GM06990 (cell line): ENCODE measurements around the gene LRRC75B.
A peak's percentile ranks its signal among the peaks of the same experiment; 100 is the strongest.
"Not testable (repeated sequence)": the region's sequence is repeated elsewhere in the genome, so short reads cannot be mapped to it uniquely, and the experiment has no call there.

Source experiments
- DNase-seq: peaks from one replicate; pipeline ENCODE4 v3.0.0-alpha.2; 2011; ENCODE audit not compliant: insufficient read length; ENCODE audit errors: extremely low read depth
- H3K27me3 ChIP-seq: replicated peaks from 2 replicates; pipeline ENCODE4 v1.6.0; 2011; ENCODE audit warnings: low read length; ENCODE audit not compliant: control insufficient read depth, insufficient read depth
- H3K36me3 ChIP-seq: 2 replicates; pipeline ENCODE4 v1.5.1; 2011; ENCODE audit warnings: low read length; ENCODE audit not compliant: control insufficient read depth, insufficient read depth
- H3K4me3 ChIP-seq: replicated peaks from 2 replicates; pipeline ENCODE4 v1.5.1; 2011; ENCODE audit warnings: low read depth, mild to moderate bottlenecking, control low read depth, low read length
- TF ChIP-seq, protein P1 (sequence below): IDR thresholded peaks from 2 replicates; pipeline ENCODE4 v1.5.1; 2011; ENCODE audit warnings: low read length, control low read depth, mild to moderate bottlenecking, inconsistent platforms; ENCODE audit not compliant: insufficient read depth, poor library complexity, severe bottlenecking

Gene LRRC75B

DNA sequence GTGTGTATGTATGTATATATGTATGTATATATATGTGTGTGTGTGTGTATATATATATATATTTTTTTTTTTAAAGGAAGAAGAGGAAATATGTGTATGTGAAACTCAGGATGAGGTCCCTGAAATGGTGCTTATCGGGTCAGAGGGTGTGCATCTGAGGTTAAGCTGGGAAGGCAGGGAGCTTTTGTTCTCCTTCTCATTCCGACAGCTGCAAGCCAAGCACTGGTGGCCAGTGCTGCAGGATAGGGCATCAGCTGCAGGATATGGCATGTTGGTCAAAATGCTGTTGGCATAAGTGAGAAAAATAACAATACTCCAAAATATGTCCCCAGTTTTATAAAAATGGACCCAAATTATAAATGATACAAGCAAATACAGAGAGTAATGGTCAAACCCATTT, 29.6 kb downstream of the LRRC75B start:
- no peak overlapping the region for H3K4me3 ChIP-seq
- H3K27me3 ChIP-seq: no peaks in the 10 kb centered on the region
- TF ChIP-seq, protein P1, sequence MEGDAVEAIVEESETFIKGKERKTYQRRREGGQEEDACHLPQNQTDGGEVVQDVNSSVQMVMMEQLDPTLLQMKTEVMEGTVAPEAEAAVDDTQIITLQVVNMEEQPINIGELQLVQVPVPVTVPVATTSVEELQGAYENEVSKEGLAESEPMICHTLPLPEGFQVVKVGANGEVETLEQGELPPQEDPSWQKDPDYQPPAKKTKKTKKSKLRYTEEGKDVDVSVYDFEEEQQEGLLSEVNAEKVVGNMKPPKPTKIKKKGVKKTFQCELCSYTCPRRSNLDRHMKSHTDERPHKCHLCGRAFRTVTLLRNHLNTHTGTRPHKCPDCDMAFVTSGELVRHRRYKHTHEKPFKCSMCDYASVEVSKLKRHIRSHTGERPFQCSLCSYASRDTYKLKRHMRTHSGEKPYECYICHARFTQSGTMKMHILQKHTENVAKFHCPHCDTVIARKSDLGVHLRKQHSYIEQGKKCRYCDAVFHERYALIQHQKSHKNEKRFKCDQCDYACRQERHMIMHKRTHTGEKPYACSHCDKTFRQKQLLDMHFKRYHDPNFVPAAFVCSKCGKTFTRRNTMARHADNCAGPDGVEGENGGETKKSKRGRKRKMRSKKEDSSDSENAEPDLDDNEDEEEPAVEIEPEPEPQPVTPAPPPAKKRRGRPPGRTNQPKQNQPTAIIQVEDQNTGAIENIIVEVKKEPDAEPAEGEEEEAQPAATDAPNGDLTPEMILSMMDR: no peak
- H3K36me3 ChIP-seq: peaks cover 26% of the 10 kb centered on the region
- no peak for DNase-seq

DNA sequence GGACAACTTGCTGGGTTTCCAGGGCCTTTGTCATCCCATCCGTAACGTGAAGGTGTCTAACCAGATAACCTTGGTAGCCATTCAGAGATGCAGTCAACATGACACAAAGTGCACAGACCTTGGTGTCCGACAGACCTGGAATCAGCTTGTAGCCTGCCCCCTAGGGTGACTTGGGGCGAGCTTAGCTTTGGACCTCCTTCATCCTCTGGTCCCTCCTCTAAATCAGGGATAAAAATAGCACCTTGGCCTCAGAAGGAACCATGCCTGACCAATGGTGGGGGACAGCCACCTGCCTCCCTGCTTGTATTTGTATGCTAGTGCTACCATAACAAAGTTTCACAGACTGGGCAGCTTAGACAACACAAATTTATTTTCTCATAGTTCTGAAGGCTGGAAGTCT, 33.4 kb downstream of the LRRC75B start:
- Histone ChIP-seq H3K27me3 (no peaks in the 10 kb centered on the region), H3K4me3 (no peak overlapping the region), H3K36me3 (peaks cover 19% of the 10 kb centered on the region)
- no peak for DNase-seq
- TF ChIP-seq, protein P1: no peak

DNA sequence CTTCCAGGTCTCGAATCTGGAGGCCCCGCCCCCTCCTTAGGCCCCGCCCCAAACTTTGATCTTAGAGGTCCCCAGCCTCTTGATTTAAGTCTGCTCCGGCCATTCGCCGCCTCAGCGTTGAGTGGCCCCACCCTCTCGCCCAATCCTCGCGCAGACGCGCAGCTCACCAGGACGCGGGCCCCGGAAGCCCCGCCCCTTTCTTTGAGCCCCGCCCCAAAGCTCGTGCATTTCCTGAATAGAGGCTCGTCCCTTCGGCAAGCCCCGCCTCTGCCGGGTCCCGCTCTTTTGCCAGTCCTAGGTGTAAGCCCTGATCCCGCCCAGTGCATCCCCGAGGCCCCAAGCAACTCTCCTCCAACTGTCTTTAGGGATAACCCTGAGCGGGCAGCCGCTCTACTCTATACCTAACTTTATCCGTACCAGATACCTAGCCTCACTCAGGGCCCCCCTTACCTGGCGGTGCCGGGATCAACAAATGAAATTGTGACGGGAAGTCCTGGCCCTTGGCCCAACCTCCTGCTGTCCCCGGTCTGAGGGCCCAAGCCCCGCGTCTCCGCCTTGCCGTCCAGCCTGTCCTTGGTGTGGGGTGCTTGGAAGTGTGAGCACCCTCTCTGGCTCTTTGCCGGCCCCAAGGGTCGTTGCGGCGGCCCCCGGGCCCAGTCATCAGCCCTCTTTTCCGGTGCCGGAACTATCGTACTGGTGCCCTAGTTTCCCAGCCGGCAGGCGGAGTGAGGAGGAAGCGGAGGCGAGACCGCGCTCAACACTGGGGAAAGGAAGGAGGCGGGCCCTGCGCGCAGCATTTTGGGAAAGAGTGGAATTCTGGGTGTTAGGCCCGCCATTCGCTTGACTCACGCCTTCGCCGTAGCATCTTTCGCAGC, 37.5 kb downstream of the LRRC75B start, which contains the start of gene SNRPD3:
TSS of gene SNRPD3 (plus strand) at position 835 of the 875 bp plus-strand sequence. CDS start 1,676 bp downstream, outside the sequence.
- no peaks in the 10 kb centered on the region for H3K27me3 ChIP-seq
- TF ChIP-seq, protein P1: no peak
- peaks cover 18% of the 10 kb centered on the region for H3K36me3 ChIP-seq
- peak; percentile 99 for DNase-seq
- H3K4me3 ChIP-seq: peak within 1 kb of the TSS; percentile 97

- DNase-seq: peak; percentile 46
- Histone ChIP-seq H3K27me3 (no peaks in the 10 kb centered on the region), H3K36me3 (peaks cover 25% of the 10 kb centered on the region), H3K4me3 (peak within 1 kb of the TSS; percentile 97)
- TF ChIP-seq, protein P1: no peak
Measured at GRCh38 chr22:24554313-24555164, 38.3 kb downstream of the LRRC75B start, which contains the start of gene GUCD1. TSS of gene GUCD1 (minus strand) at chr22:24555138. CDS start at chr22:24554991, 147 bp downstream.

DNA sequence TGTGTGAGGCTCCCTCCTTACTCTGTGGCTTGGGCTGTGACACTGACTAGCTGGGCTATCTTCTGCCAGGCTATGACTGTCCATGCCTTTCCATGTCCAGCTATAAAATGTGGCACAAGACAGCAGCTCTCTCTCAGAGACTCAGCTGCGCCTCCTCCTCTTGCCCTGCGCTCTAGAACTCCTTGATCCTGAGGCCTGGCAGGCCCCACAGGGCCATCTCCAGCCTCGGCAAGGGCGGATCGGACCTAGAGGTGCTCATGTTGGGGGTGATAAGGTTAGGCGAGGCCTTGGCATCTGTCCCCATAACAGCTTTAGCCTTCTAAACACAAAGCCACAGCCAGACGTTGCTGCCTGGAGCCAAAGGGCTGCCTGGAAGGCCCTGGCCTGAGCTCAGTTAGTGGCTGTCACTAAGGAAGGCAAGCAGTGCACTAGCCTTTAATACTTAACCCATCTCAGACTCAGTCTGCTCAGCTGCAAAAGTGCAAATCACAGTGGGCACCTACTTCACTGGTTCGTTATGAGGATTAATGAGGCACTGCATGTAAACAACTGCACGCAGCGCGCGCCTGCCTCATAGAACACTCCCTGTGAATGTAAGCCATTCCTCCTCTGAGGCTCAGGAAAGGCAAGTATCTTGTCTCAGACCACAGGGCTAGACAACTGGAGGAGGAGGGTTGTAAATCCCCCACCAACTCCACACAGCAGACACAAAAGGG, 39.1 kb downstream of the LRRC75B start:
- TF ChIP-seq, protein P1: no peak
- peak overlapping the region; percentile 96 for H3K4me3 ChIP-seq
- no peaks in the 10 kb centered on the region for H3K27me3 ChIP-seq
- no peak for DNase-seq
- H3K36me3 ChIP-seq: peaks cover 26% of the 10 kb centered on the region

GRCh38 chr22:24552503-24553286, 40.2 kb downstream of the LRRC75B start:
- not testable (repeated sequence) for DNase-seq, H3K27me3 ChIP-seq
- Histone ChIP-seq H3K36me3 (peaks cover 32% of the 10 kb centered on the region), H3K4me3 (peak overlapping the region; percentile 5)
